ENCODE data around the gene CYP1B1.

- TF ChIP-seq CTCF (IDR thresholded peaks at IDR 0.05) (no peak), POLR2A (IDR thresholded peaks at IDR 0.05) (no peak)
Observed at GRCh38 chr2:38039121-38039910, 36.6 kb downstream of the CYP1B1 start.

Measured in esophagus squamous epithelium (tissue), 4 donors.